ENCODE results near the gene TIMP2. TPM values are rescaled to one million over a fixed set of nuclear protein-coding genes. Genes with fewer than 3 reads are reported as not detected.

Gene TIMP2
- total RNA-seq, 1 experiment from 2014 or later: 29.0 TPM

- no peak overlapping the region for H3K4me3 Mint-ChIP-seq
- no peak overlapping the region for H3K4ac ChIP-seq (ENCODE audit: low read depth, low read length)
These were observed 112.3 kb downstream of the TIMP2 start for GRCh38 chr17:78812855-78813254.

More at GRCh38 chr17:78812855-78813254, 112.3 kb downstream of the TIMP2 start:
- no peak overlapping the region for H3K56ac ChIP-seq (ENCODE audit: insufficient read length, low read depth, low read length)
- H2BK12ac ChIP-seq (ENCODE audit: insufficient read length, low read depth, low read length): no peak overlapping the region
- no peak overlapping the region for H2AFZ ChIP-seq (ENCODE audit: low read length)
- no CpG with 5 or more reads among the region's 8 CpGs for WGBS (ENCODE audit: extremely low coverage, insufficient read length, low lambda C conversion rate)
- H3K4me1 Mint-ChIP-seq: no peaks in the 10 kb centered on the region
- peaks cover 51 to 98% (median 84%) of the 10 kb centered on the region in 3 experiments; a peak in 6 of 7 replicates for H3K36me3 Mint-ChIP-seq (ENCODE audit: insufficient read depth in 1 of 3, low read depth in 3 of 3)
- H3K27ac ChIP-seq (ENCODE audit: insufficient read length, low read depth, low read length): no peak overlapping the region
- no peaks in the 10 kb centered on the region for H3K79me1 ChIP-seq (ENCODE audit: insufficient read depth, low read depth, low read length, poor library complexity, severe bottlenecking)
- no peak overlapping the region for H2BK120ac ChIP-seq (ENCODE audit: low read depth, low read length, poor library complexity, severe bottlenecking)
- no peak overlapping the region for H3K18ac ChIP-seq (ENCODE audit: insufficient read length, low read depth, low read length)
- H4K5ac ChIP-seq (ENCODE audit: insufficient read length, low read depth, low read length): no peak overlapping the region
- H3K23me2 ChIP-seq (ENCODE audit: insufficient read length, low read depth, low read length, poor library complexity, severe bottlenecking): no peaks in the 10 kb centered on the region
- H3T11ph ChIP-seq (ENCODE audit: low read length): no peak overlapping the region
- no peak overlapping the region for H2AK5ac ChIP-seq (ENCODE audit: insufficient read length, low read length)
- H3K79me2 ChIP-seq (ENCODE audit: insufficient read depth, low read length): no peaks in the 10 kb centered on the region
- no peak overlapping the region for H2BK20ac ChIP-seq (ENCODE audit: low read depth, low read length, poor library complexity, severe bottlenecking)
- no peaks in the 10 kb centered on the region for H3K4me1 ChIP-seq (ENCODE audit: insufficient read depth, low read length)
- no peak overlapping the region for H3K9ac ChIP-seq (ENCODE audit: extremely low read depth, insufficient read length, low read length)
- no peak overlapping the region for H4K91ac ChIP-seq (ENCODE audit: insufficient read length, low read depth, low read length)
- no peak overlapping the region for H4K8ac ChIP-seq (replicated peaks; ENCODE audit: insufficient read length, low read depth, low read length)
- no peaks in the 10 kb centered on the region for H4K20me1 ChIP-seq (ENCODE audit: control insufficient read depth, insufficient read depth, insufficient read length)
- no peak overlapping the region for H3K27ac Mint-ChIP-seq
- no peak overlapping the region for H3K14ac ChIP-seq (ENCODE audit: insufficient read depth, low read length)
- H3K27me3 ChIP-seq (ENCODE audit: insufficient read depth, low read length): no peaks in the 10 kb centered on the region
- DNase-seq: no peak
- no peak overlapping the region for H2BK15ac ChIP-seq (ENCODE audit: low read depth, low read length)
- H3K9me3 ChIP-seq (ENCODE audit: control insufficient read depth, low read depth, low read length): no peaks in the 10 kb centered on the region
- no peak for TF ChIP-seq CTCF (conservative IDR thresholded peaks at IDR 0.05)
- H3K4me2 ChIP-seq (ENCODE audit: insufficient read depth, insufficient read length, low read length): no peak overlapping the region
- H3K9me3 Mint-ChIP-seq: no peaks in the 10 kb centered on the region
- H3K27me3 Mint-ChIP-seq (ENCODE audit: low read depth): no peaks in the 10 kb centered on the region
- no peak overlapping the region for H3K23ac ChIP-seq (ENCODE audit: insufficient read length, low read depth, low read length)
- H2BK5ac ChIP-seq (ENCODE audit: insufficient read length, low read length): no peak overlapping the region

Data from H9 (cell line).